ENCODE results near the gene C9orf78.

DNA sequence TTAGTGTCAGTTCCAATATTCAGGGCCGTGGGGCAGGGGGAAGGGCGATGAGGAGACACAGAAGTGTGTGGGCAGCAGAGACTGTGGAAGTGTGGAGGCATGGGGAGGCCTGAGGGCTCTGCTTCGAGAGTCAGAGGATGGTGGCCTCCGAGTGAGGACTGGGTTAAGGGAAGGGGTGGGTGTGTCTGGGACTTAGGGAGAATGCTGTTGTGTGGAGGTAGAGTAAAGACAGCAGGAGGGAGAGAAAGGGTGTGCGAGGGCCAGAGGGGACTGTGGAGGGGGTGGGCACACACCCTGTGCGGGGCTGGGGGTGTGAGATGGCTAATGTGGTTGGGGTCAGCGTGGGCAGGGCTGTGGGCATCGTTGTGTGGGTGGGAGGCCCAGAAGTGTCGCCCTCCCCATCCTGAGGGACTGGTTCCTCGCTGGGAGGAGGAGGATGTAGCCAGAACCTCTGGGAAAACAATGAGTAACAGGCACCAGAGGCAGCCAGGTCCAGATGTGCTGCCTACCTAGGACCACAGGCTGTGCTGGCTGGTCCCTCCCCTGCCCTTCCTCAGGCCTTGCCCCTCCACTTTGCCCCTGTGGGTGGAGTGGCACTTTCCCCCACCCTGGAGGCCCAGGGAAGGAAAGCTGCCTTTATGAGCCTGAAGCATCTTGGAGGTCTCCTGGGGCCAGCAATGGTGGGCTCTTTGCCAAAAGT is 4.4 kb upstream of the C9orf78 start:
- no peak for TF ChIP-seq CTCF (IDR thresholded peaks at IDR 0.05; ENCODE audit: insufficient read depth, low read depth, low read length)
- no peak for TF ChIP-seq EZH2 (IDR thresholded peaks at IDR 0.05; ENCODE audit: insufficient read depth, low read length)
